ENCODE results near the gene ANKMY1.

The ANKMY1 gene

DNA sequence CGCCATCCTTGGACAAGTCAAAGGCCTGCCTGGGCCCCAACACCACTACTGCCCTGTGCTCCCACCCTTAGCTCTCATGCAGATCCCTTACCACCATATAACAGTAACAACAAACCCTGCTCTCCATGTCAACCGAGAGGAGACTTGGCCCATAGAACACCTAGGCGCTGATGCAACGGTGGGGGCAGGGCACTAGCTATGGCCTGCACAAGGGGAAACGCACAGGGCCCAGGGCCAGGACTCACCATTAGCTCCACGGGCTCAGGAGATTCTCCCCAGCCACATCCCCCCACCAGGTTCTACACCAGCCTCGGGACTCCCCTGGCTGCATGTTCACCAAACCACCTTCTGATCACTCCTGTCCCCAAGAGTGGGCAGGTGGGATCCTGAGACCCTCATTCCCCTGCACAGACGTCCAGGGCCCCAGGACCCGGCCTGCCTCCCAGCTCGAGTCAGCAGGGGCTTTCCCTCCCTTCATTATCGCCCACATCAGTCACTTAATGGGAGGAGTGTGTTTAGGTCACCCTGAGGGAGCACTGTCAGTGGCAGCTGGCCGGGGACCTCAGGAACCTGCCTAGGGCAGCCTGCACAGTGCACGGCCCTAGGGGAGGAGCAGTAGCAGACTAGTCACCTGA lies 29.3 kb downstream of the ANKMY1 start:
- no peak for DNase-seq (ENCODE audit: low read depth)
- no peak overlapping the region for H3K4me3 ChIP-seq (ENCODE audit: low read depth, low read length)
- TF ChIP-seq, protein P1, sequence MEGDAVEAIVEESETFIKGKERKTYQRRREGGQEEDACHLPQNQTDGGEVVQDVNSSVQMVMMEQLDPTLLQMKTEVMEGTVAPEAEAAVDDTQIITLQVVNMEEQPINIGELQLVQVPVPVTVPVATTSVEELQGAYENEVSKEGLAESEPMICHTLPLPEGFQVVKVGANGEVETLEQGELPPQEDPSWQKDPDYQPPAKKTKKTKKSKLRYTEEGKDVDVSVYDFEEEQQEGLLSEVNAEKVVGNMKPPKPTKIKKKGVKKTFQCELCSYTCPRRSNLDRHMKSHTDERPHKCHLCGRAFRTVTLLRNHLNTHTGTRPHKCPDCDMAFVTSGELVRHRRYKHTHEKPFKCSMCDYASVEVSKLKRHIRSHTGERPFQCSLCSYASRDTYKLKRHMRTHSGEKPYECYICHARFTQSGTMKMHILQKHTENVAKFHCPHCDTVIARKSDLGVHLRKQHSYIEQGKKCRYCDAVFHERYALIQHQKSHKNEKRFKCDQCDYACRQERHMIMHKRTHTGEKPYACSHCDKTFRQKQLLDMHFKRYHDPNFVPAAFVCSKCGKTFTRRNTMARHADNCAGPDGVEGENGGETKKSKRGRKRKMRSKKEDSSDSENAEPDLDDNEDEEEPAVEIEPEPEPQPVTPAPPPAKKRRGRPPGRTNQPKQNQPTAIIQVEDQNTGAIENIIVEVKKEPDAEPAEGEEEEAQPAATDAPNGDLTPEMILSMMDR (IDR thresholded peaks at IDR 0.05; ENCODE audit: low read depth, low read length, missing control alignments): no peak

DNA sequence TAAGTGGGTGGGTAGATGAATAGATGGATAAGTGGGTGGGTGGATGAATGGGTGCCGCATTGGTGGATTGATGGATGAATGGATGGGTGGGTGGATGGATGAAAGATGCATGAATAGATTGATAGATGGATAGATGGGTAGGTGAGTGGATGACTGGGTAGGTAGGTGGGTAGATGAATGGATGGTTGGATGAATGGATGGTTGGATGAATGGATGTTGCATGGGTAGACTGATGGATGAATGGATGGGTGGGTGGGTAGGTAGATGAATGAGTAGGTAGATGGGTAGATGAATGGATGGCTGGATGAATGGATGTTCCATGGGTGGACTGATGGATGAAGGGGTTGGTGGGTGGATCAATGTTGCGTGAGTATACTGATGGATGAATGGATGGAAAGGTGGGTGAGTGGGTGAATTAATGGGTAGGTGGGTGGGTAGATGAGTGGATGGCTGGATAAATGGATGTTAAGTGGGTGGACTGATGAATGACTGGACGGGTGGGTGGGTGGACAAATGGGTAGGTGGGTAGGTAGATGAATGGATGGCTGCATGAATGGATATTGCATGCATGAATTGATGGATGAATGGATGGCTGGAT lies 30.5 kb downstream of the ANKMY1 start:
- DNase-seq (ENCODE audit: low read depth): no peak
- H3K4me3 ChIP-seq (ENCODE audit: low read depth, low read length): no peak overlapping the region
- TF ChIP-seq, protein P1 (IDR thresholded peaks at IDR 0.05; ENCODE audit: low read depth, low read length, missing control alignments): no peak

DNA sequence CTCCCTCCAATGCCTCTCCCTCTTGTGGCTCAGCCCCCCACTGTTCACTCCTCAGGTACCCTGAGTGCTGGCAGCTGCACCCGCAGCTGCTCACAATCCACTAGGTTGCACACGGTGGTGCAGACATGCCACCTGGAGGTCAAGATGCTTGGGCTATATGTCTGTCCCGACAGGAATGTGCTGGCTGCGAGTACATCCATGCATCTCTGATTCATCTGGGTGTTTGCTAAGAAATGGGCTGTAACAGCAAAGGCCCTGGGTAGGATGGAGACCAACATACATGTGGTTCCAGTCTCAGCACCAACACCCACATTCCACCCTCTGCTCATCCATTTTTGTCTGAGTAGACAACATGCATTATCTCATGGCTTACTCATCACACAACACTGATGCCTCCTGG lies 31.3 kb downstream of the ANKMY1 start:
- TF ChIP-seq, protein P1 (IDR thresholded peaks at IDR 0.05; ENCODE audit: low read depth, low read length, missing control alignments): no peak
- DNase-seq (ENCODE audit: low read depth): no peak
- H3K4me3 ChIP-seq (ENCODE audit: low read depth, low read length): no peak overlapping the region

DNA sequence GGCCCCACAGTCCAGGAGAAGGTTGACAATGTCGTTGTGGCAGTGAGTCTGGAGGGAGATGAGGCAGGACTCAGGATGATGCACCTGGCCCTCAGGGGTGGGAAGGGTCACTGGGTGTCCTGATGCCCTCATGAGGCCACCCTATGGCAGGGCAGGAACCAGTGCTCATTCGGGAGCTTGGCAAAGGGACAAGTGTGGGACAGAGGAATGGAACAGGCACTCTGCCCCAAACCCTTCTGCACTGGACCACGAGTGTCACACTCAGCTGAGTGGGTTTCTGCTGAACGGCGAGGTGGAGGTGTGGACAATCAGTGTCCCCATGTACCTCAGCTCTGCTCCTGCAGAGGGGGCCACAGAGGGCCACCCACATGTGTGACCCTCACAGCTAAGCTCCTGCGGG lies 32.0 kb downstream of the ANKMY1 start:
- no peak for DNase-seq (ENCODE audit: low read depth)
- TF ChIP-seq, protein P1 (IDR thresholded peaks at IDR 0.05; ENCODE audit: low read depth, low read length, missing control alignments): no peak
- no peak overlapping the region for H3K4me3 ChIP-seq (ENCODE audit: low read depth, low read length)

DNA sequence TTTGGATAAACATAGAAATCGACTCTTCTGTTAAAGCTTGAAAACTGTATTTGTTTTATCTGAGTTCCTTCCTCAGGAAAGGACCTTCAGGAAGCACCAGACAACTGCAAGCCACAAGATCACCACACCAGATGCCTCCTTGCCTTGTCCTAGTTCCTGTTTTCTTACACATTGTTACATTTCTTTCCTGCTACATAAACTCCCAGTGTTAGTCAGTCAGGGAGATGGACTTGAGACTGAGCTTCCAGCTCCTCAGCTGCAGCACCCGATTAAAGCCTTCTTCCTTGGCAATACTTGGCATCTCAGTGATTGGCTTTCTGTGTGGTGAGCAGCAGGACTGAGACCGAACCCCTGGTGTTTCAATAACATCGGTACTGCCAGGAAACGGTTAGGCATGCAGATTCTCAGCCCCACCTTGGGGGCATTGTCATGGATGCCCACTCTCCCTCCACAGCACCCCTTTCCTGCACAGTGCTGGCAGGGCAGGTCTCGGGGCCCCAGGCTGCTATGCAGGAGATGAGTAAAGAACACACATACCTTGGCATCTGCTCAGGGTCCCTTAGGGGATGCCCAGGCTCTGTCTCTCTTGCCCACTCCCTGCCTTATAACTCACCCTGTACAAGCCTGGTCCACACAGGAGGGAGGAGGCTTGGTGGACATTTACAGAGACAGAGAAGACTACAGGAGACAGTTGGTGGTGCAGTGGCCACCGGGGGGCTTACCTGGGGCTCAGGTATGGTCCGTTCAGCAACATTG lies 32.6 kb downstream of the ANKMY1 start:
- TF ChIP-seq, protein P1 (IDR thresholded peaks at IDR 0.05; ENCODE audit: low read depth, low read length, missing control alignments): no peak
- no peak overlapping the region for H3K4me3 ChIP-seq (ENCODE audit: low read depth, low read length)
- DNase-seq (ENCODE audit: low read depth): no peak

DNA sequence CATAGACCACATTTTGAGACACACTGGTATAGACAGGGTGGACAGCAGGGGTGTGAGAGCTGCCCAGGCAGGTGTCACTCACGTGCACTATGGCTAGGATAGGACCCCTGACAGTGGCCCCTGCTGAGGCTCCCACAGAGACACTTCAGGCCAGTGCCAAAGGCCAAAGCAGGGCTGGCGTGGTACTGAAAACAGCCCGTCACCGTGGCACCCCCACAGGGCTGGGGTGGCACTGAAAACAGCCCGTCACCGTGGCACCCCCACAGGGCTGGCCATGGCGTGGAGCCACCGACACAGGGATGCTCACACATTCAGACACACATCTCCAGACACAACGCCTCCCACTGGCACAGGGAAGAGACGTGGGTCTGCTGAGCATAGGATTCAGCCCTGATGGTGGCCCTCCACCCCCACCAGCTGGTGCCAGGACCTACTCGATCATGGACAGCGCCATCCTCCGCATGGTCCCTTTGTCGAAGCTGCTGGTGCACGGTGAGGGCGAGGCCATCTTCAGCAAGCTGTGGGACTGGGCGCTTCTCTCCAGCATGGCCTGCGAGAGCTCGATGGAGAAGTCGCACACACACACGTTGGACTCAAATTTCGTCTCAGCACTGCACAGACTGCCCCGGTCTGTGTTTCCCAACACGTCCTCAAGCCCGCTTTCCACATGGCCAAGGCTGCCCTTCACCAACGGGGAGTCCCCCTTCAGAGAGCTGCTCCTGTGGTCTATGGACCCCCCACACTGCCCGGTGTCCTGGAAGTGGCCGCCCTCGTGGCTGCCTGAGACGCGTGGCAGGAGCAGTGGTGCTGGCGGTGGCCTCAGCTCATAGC lies 34.1 kb downstream of the ANKMY1 start:
- TF ChIP-seq, protein P1 (IDR thresholded peaks at IDR 0.05; ENCODE audit: low read depth, low read length, missing control alignments): no peak
- H3K4me3 ChIP-seq (ENCODE audit: low read depth, low read length): no peak overlapping the region
- no peak for DNase-seq (ENCODE audit: low read depth)

Data from GM12864 (cell line).